AG04449 (cell line): ENCODE measurements around the gene GCNT3.

Source experiments
- CTCF ChIA-PET: fragments of 350-600 bp; formaldehyde crosslinking; extraction: SDS; loops from one replicate; lab custom pipeline; 2021; ENCODE audit warnings: antibody characterized with exemption; lab: Yijun Ruan, JAX
- POLR2A ChIA-PET: fragments of 400-600, 350-600 bp; formaldehyde crosslinking; extraction: SDS; loops from one replicate; lab custom pipeline; 2020; ENCODE audit warnings: antibody characterized with exemption, inconsistent platforms; lab: Yijun Ruan, JAX
- DNase-seq: peaks from one replicate; pipeline ENCODE4 v3.0.0-alpha.2; 2010; ENCODE audit warnings: low read depth, low spot score
- H3K4me3 ChIP-seq: 2 replicates; pipeline ENCODE4 v1.5.1; 2011; ENCODE audit warnings: low read depth, mild to moderate bottlenecking, control low read depth, low read length
- CTCF ChIP-seq: IDR thresholded peaks from one replicate; pipeline ENCODE4 v1.5.1; 2011; ENCODE audit warnings: mild to moderate bottlenecking, moderate library complexity, low read length, control low read depth, inconsistent platforms; ENCODE audit not compliant: insufficient read depth; ENCODE audit errors: missing control alignments

Gene GCNT3

DNA sequence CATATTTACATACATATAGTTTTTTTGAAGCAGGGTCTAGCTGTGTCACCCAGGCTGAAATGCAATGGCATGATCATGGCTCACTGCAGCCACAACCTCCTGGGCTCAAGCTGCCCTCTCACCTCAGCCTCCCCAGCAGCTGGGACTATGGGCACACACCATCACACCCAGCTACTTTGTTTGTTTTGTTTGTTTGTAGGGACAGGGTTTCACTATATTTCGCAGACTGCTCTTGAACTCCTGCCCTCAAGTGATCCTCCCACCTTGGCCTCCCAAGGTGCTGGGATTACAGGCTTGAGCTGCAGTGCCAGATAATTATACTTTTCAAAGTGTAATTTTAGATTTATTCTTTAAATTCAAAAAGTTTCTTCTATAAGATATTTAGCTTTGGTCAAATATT is 35.5 kb downstream of the GCNT3 start:
- no peak overlapping the region for H3K4me3 ChIP-seq
- DNase-seq, result no peak
- no peak for TF ChIP-seq CTCF
- ChIA-PET CTCF (interaction anchor here (1.0 kb wide), 1 partner anchor 17 kb away, joined by 3 read pairs; no protein-coding TSS in a partner anchor), POLR2A (no interaction called here)

GRCh38 chr15:59649603-59650002 is 38.0 kb downstream of the GCNT3 start:
- DNase-seq, result no peak
- no peak overlapping the region for H3K4me3 ChIP-seq
- TF ChIP-seq CTCF, result no peak
- ChIA-PET POLR2A (no interaction called here), CTCF (interaction anchor here (1.0 kb wide), 1 partner anchor 118 kb away, joined by 3 read pairs; no protein-coding TSS in a partner anchor)

DNA sequence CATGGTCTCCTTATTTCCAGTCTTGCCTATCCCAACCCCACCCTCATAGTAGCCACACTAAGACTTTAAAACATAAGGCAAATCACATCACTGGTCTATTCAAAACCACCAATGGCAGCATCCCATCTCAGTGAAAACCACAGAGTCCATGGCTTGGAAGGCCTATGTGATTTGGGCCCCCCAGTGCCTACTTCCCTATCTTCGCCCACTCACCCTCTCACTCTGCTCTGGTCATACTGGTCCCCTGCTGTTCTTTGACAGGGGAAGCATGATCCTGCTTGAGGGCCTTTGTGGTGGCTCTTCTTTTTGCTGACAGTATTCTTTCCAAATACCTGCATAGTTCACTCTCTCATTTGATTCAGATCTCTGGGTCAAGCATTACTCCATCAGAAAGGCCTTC is 42.5 kb downstream of the GCNT3 start:
- CTCF ChIA-PET, result interaction anchor here (1.1 kb wide), 1 partner anchor 9 kb away, joined by 3 read pairs; no protein-coding TSS in a partner anchor
- H3K4me3 ChIP-seq, result no peak overlapping the region
- POLR2A ChIA-PET, result no interaction called here
- DNase-seq, result no peak
- TF ChIP-seq CTCF, result no peak

GRCh38 chr15:59656897-59657634 is 45.5 kb downstream of the GCNT3 start, which contains the start of gene GTF2A2:
TSS of gene GTF2A2 (minus strand) at chr15:59657515. CDS start at chr15:59652277, 5,238 bp downstream.
- CTCF ChIA-PET, result interaction anchor here (0.9 kb wide), 1 partner anchor 144 kb away, joined by 3 read pairs; no protein-coding TSS in a partner anchor
- POLR2A ChIA-PET, result interaction anchor here (0.8 to 1.2 kb wide), 2 partner anchors 31 to 32 kb away, joined by 3 to 5 read pairs; partner anchors contain the start of gene BNIP2

DNA sequence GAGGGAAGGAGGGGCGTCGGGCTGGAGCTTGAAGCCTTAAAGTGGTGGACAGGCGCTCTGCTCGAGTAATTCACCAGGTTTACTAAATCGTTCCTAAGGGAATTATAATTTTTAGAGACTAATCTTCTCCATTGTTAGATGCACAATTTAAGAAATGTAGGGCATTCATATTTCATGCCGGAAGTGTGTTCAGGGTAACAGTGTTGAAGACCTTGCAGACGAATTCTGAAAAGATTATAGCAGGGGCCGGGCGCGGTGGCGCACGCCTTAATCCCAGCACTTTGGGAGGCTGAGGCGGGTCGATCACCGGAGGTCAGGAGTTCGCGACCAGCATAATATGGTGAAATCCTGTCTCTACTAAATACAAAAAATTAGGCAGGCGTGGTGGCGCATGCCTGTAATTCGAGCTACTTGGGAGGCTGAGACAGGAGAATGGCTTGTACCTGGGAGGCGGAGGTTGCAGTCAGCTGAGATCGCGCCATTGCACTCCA is 46.1 kb downstream of the GCNT3 start:
- TF ChIP-seq CTCF, result no peak
- CTCF ChIA-PET, result interaction anchor here (0.9 kb wide), 1 partner anchor 145 kb away, joined by 3 read pairs; no protein-coding TSS in a partner anchor

More at GRCh38 chr15:59656897-59657634, 45.5 kb downstream of the GCNT3 start, which contains the start of gene GTF2A2:
- peak; percentile 59 for DNase-seq
- peak within 1 kb of the TSS; percentile 81 for H3K4me3 ChIP-seq
- no peak for TF ChIP-seq CTCF

DNA sequence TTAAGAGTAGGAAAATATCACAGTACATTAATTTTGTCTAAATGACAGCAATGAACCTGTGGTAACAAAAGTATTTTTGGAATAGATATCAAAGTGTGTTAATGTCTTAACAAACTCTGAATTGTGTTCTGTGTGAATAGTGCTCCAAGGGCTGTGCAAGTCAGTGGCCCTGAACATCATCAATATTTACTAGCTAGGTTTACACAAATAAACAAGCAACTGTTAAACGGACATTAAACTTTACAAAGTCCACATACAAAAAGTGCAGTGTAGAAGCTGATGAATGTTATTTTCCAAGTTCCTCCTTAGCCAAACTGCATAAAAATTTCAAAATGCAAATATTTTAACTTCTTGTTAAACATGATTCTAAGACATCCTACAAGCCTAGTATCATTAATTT is 47.8 kb downstream of the GCNT3 start:
- no peak for DNase-seq
- POLR2A ChIA-PET, result no interaction called here
- no peak for TF ChIP-seq CTCF
- H3K4me3 ChIP-seq, result no peak overlapping the region
- CTCF ChIA-PET, result interaction anchor here (1.4 kb wide), 1 partner anchor 127 kb away, joined by 4 read pairs; no protein-coding TSS in a partner anchor

More for the DNA sequence above, 46.1 kb downstream of the GCNT3 start:
- POLR2A ChIA-PET, result interaction anchor here (0.8 to 1.2 kb wide), 2 partner anchors 31 to 32 kb away, joined by 3 to 5 read pairs; partner anchors contain the start of gene BNIP2
- H3K4me3 ChIP-seq, result peak overlapping the region; percentile 81
- DNase-seq, result no peak
